NCI-H1417 treated with DMSO at 0.1 percent for 48 hours (cell line): ENCODE results near the gene TRPM8.

ENCODE experiments used
- DNase-seq: peaks from one replicate; lab custom pipeline; 2025; lab: John Stamatoyannopoulos, UW

The TRPM8 gene

GRCh38 chr2:233974530-233975071 lies 57.4 kb downstream of the TRPM8 start:
- no peak for DNase-seq

- DNase-seq: no peak
These were observed 58.9 kb downstream of the TRPM8 start for GRCh38 chr2:233976087-233976486.

GRCh38 chr2:233976690-233977294 lies 59.6 kb downstream of the TRPM8 start:
- DNase-seq: no peak

- no peak for DNase-seq
These were observed 60.2 kb downstream of the TRPM8 start for GRCh38 chr2:233977296-233977837.

GRCh38 chr2:233979748-233980147 lies 62.6 kb downstream of the TRPM8 start:
- no peak for DNase-seq

GRCh38 chr2:233980955-233981561 lies 63.9 kb downstream of the TRPM8 start:
- DNase-seq: no peak

- DNase-seq: no peak
These were observed 64.6 kb downstream of the TRPM8 start for GRCh38 chr2:233981574-233982420.

GRCh38 chr2:233982421-233983121 lies 65.4 kb downstream of the TRPM8 start:
- no peak for DNase-seq

- no peak for DNase-seq
These were observed 66.3 kb downstream of the TRPM8 start for GRCh38 chr2:233983445-233983844.

- DNase-seq: no peak
These were observed 71.4 kb downstream of the TRPM8 start for GRCh38 chr2:233988581-233988980.

- DNase-seq: no peak
These were observed 72.2 kb downstream of the TRPM8 start for GRCh38 chr2:233989221-233989858.

- no peak for DNase-seq
These were observed 73.2 kb downstream of the TRPM8 start for GRCh38 chr2:233990261-233990798.

GRCh38 chr2:233991196-233991595 lies 74.0 kb downstream of the TRPM8 start:
- no peak for DNase-seq

GRCh38 chr2:233992513-233993217 lies 75.5 kb downstream of the TRPM8 start:
- DNase-seq: no peak

- DNase-seq: no peak
These were observed 76.3 kb downstream of the TRPM8 start for GRCh38 chr2:233993461-233993860.

- no peak for DNase-seq
These were observed 77.0 kb downstream of the TRPM8 start for GRCh38 chr2:233994151-233994550.

- no peak for DNase-seq
These were observed 78.8 kb downstream of the TRPM8 start for GRCh38 chr2:233996000-233996399.

GRCh38 chr2:233996461-233996860 lies 79.3 kb downstream of the TRPM8 start:
- DNase-seq: no peak

GRCh38 chr2:233997707-233998106 lies 80.5 kb downstream of the TRPM8 start:
- no peak for DNase-seq

- DNase-seq: no peak
These were observed 82.0 kb downstream of the TRPM8 start for GRCh38 chr2:233999182-233999581.
